Measurements from ENCODE around the gene SCPEP1. TPM values are rescaled to one million over a fixed set of nuclear protein-coding genes. Genes with fewer than 3 reads are reported as not detected.

The SCPEP1 gene
- total RNA-seq = 10 to 100 TPM; 13.7 to 22.9 TPM

GRCh38 chr17:56977673-56978395 is at the start of gene SCPEP1:
SCPEP1 (plus strand) TSS chr17:56978131; CDS start chr17:56978160, 29 bp downstream.
- Histone ChIP-seq H3K27me3 (no peaks in the 10 kb centered on the region), H3K36me3 (no peaks in the 10 kb centered on the region), H3K9me3 (no peaks in the 10 kb centered on the region), H3K4me3 (peak within 1 kb of the TSS; percentile 50), H3K27ac (peak within 1 kb of the TSS; percentile 42), H3K9ac (ENCODE audit: low read depth in 2 of 2, low read length in 2 of 2) (peak within 1 kb of the TSS; percentile 30 to 58), H3K4me1 (no peaks in the 10 kb centered on the region)
- DNase-seq = peak; percentile 85
- intact Hi-C loops (cut with DNase I) = no loop called here
- TF ChIP-seq, protein P1, sequence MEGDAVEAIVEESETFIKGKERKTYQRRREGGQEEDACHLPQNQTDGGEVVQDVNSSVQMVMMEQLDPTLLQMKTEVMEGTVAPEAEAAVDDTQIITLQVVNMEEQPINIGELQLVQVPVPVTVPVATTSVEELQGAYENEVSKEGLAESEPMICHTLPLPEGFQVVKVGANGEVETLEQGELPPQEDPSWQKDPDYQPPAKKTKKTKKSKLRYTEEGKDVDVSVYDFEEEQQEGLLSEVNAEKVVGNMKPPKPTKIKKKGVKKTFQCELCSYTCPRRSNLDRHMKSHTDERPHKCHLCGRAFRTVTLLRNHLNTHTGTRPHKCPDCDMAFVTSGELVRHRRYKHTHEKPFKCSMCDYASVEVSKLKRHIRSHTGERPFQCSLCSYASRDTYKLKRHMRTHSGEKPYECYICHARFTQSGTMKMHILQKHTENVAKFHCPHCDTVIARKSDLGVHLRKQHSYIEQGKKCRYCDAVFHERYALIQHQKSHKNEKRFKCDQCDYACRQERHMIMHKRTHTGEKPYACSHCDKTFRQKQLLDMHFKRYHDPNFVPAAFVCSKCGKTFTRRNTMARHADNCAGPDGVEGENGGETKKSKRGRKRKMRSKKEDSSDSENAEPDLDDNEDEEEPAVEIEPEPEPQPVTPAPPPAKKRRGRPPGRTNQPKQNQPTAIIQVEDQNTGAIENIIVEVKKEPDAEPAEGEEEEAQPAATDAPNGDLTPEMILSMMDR (IDR thresholded peaks at IDR 0.05) = no peak

DNA sequence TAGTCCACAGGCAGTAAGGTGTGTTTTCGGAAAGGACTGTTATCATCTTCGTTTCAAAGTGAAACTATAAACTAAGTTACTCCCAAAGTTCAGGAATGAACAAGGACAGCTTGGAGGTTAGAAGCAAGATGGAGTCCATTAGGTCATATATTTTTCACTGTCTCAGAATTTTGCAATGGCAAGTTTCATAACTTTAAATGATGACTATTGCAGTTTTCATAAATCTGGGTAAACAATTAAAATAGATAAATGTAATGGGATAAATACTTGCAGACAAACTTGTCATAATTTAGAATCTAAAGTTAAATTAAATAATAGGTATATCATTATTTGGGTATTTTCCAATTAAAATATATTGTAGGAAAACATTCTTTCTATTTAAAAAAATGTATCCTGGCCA is 49.3 kb upstream of the SCPEP1 start:
- Histone ChIP-seq H3K27ac (no peak overlapping the region), H3K36me3 (no peaks in the 10 kb centered on the region), H3K4me3 (no peak overlapping the region), H3K4me1 (no peaks in the 10 kb centered on the region), H3K9me3 (no peaks in the 10 kb centered on the region), H3K27me3 (no peaks in the 10 kb centered on the region), H3K9ac (ENCODE audit: low read depth in 2 of 2, low read length in 2 of 2) (no peak overlapping the region)
- no peak for DNase-seq
- intact Hi-C loops (cut with DNase I) = no loop called here
- TF ChIP-seq, protein P1 (IDR thresholded peaks at IDR 0.05) = no peak

DNA sequence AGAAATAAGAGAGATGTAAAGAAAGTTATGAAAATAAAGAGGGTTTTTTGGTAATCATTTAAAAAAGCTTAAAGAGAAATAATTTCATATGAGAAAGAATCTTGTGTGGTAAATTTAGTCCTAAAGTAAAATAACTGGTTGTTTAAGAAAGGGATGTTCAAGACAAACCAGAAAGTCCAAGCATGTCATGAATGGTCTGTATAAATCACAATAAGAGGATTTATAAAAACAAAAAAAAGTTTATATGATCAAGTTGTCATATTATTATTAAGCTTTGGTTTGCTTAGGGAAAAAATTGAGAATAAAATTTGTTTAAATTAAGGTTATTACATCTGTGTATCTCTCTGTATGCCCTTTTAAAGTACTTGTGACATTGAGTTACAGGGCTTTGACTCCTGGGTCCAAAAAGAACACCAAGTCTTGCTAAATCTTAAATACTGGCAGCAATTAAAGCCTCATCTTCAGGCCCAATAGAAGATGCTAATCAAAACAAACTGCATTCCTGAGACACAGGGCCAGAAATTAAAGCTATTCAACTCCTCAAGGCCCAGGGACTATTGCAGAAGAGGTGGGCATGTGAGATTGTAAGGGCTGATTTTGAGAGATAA is 48.5 kb upstream of the SCPEP1 start:
- Histone ChIP-seq H3K36me3 (no peaks in the 10 kb centered on the region), H3K4me1 (no peaks in the 10 kb centered on the region), H3K27me3 (no peaks in the 10 kb centered on the region), H3K9ac (ENCODE audit: low read depth in 2 of 2, low read length in 2 of 2) (no peak overlapping the region), H3K9me3 (no peaks in the 10 kb centered on the region), H3K4me3 (no peak overlapping the region), H3K27ac (no peak overlapping the region)
- intact Hi-C loops (cut with DNase I) = no loop called here
- TF ChIP-seq, protein P1 (IDR thresholded peaks at IDR 0.05) = no peak
- DNase-seq = no peak

- intact Hi-C loops (cut with DNase I) = no loop called here
- TF ChIP-seq, protein P1 (IDR thresholded peaks at IDR 0.05) = no peak
- no peaks in the 10 kb centered on the region for H3K4me1 ChIP-seq
These were observed 47.1 kb upstream of the SCPEP1 start for GRCh38 chr17:56930739-56931337.

DNA sequence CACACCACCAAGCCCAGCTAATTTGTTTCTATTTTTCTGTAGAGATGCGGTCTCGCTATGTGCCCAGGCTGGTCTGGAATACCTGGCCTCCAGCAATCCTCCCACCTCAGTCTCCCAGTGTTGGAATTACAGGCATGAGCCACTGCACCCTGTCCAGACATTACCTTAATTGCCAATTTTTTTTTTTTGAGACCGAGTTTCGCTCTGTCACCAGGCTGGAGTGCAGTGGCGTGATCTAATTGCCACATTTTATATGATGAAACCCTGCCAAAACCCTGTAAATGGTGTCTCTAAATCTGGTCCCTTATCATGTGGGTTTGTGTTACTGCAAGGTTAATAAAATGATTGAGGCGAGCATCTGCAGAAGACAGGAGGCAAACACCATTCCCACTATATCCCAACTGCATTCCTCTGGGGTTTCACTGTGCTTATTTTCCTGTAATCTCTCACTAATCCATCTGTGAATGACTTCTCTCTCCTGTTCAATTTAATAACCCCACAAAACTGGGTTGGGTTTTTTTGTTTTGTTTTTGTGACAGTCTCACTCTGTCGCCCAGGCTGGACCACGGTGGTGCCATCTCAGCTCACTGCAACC is 44.7 kb upstream of the SCPEP1 start:
- Histone ChIP-seq H3K36me3 (no peaks in the 10 kb centered on the region), H3K4me3 (no peak overlapping the region), H3K27ac (no peak overlapping the region), H3K4me1 (no peaks in the 10 kb centered on the region), H3K27me3 (no peaks in the 10 kb centered on the region), H3K9me3 (no peaks in the 10 kb centered on the region), H3K9ac (ENCODE audit: low read depth in 2 of 2, low read length in 2 of 2) (no peak overlapping the region)
- TF ChIP-seq, protein P1 (IDR thresholded peaks at IDR 0.05) = no peak
- intact Hi-C loops (cut with DNase I) = no loop called here
- DNase-seq = no peak

More at GRCh38 chr17:56930739-56931337, 47.1 kb upstream of the SCPEP1 start:
- H3K36me3 ChIP-seq = no peaks in the 10 kb centered on the region
- H3K27me3 ChIP-seq = no peaks in the 10 kb centered on the region
- DNase-seq = no peak
- H3K9me3 ChIP-seq = no peaks in the 10 kb centered on the region
- H3K4me3 ChIP-seq = no peak overlapping the region
- no peak overlapping the region for H3K27ac ChIP-seq
- H3K9ac ChIP-seq (ENCODE audit: low read depth in 2 of 2, low read length in 2 of 2) = no peak overlapping the region

Data from colonic mucosa (tissue), 4 donors.